HG03196 (cell line): Measurements from ENCODE around the gene IER5L.
"Not testable (repeated sequence)": the region's sequence is repeated elsewhere in the genome, so short reads cannot be mapped to it uniquely, and the experiment has no call there.

Source experiments
- ATAC-seq: cut with Tn5 transposase; IDR thresholded peaks from one replicate; pipeline ENCODE4 v1.9.1; 2021; ENCODE audit not compliant: unreplicated experiment

The IER5L gene

DNA sequence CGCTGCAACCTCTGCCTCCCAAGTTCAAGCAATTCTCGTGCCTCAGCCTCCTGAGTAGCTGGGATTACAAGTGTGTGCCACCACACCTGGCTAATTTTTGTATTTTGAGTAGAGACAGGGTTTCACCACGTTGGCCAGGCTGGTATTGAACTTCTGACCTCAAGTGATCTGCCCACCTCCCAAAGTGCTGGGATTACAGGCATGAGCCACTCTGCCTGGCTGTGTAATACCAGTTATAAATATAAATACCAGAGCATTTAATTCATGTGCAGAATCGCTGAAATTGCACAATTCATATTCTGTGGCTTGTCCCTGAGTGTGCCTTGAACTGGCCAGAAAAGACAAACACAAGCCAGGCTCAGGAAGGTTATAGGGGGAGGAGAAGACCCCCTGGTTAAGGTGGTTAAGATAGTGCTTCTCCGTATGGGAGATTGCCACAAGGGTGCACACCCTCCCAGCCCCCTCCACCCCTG is 14.8 kb downstream of the IER5L start:
- not testable (repeated sequence) for ATAC-seq

DNA sequence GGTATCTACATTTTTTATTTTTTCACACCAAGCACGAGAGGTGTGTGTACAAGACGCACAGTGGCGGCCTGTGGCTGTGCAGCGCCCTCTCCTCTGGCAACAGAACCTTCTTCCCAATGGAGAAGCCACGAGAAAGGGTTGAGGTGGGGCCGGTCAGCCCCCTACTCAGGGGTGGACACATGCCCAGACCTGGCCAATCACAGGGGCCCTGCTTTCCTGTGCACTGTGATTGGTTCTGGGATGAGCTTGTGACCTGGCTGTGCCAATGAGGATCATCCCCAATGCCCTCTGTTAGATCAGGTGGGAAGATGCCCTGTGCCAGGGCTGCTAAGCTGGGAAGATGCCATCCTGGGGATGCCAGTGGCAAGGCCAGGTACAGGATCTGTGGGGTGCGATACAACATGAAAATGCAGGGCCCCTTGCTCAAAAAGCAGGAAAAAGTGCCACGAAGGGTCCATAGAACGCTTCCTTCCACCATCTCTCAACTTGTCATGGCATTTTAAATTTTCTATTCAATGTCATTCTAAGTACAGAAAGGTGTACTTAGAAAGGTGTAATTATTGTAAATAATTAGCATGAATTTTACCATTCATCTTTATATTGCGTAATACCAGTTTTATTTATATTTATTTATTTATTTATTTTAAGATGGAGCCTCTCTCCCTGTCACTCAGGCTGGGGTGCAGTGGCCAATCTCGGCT is 15.4 kb downstream of the IER5L start:
- ATAC-seq, result no peak

DNA sequence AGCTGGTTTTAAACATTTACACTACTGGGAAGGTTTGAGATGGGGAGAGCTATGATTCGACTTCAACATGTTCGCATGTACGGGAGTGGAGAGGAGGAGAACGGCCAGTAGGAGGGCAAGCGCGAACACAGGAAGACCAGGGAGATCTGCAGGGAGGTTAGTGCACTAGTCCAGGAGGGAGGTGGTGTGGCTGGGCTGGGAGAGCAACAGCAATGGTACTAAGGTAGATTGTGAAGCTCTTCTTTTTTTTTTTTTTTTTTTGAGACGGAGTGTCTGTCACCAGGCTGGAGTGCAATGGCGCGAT is 16.6 kb downstream of the IER5L start:
- ATAC-seq, result no peak

DNA sequence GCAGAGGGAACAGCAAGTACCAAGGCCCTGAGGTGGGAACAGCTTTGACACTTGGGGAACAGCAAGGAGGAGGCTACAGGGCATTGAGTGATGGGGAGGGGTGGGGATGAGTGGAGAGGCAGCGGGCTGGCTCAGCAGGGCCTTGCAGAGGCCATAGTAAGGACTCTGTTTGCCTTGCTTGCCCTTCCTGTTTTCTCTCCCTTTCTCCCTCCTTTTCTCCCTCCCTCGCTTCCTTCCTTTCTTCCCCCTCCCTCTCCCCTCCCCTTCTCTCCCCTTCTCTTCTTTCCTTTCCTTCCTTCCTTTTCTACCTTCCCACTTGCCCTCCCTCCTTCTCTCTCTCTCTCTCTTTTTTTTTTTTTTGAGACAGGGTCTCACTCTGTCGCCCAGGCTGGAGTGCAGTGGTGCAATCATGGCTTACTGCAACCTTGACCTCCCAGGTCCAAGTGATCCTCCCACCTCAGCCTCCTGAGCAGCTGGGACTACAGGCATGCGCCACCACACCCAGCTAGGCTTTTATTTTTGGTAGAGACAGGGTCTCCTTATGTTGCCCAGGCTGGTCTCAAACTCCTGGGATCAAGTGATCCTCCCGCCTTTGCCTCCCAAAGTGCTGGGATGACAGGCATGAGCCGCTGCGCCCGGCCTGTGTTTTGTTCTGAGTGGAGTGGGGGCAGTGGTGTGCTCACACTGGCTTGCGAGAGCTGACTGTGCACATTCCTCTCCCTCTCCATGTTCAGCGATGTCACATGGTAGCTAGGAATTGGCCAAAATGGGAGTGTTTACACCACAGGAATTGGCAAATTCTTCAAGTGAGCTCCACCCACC is 17.1 kb downstream of the IER5L start:
- ATAC-seq, result no peak

DNA sequence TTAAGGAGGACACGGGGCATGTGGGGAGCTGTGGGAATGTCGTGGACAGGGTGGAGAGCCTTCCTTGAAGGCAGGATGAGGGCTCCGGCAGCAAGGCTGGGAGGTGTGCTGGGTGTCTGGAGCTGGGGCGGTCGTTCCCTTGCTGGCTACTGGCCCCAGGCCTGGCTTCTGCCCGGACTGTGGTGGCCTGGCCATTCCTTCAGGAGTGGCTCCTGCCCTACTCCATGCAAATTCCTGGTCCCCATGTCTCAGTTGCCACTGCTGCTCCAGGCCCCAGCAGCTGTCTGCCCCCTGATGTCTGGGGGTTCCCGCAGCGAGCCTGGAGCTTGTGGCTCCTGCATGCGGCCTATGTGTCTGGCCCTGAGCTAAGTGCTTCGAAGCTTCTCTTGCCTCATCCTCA is 21.9 kb downstream of the IER5L start:
- ATAC-seq, result no peak

DNA sequence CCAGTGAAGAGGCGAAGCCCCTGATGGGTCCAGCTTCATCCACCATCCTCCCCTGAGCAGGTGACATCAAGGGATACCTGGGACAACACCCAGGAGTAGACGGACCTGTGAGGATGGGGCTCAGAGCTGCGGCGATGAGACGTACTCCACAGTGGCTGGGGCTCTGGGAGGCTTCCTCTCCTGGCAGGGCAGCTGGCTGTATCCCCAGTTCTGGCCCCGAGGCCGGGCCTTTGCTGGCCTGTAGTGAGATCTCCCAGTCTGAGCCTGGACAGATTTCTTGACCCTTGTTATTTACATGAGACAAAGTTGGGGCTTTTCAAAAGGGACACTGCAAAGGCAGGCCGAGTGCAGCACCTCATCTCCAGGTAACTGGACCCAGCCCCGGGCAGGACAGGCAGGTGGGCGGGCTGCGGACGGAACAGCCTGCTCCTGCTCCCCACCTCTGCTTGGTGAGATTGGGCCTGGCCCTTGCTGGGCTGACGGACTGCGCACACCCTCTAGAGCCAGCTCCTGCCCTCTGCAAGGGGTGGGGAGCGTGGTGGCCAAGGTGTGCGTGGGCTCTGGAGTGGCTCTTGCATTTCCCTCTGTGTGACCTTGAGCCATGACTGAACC is 23.1 kb downstream of the IER5L start:
- ATAC-seq, result no peak

DNA sequence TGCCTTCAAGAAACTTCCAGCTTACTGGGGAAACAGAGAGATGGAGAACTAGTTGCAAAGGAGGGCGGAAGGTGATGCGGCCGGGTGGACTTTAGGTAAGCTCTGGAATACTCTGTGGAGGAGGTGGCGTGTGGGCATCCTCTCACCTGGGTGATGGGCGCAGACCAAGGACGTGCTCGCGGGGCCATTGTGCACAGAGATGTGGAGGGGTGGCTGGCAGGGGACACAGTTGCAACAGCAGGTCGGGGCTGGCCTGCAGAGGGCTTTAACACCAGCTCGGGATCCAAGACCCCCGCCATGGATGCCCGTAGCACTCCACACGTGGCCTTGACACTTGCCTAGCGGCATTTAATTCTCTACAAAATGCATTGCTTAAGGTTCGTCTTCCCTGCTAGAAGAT is 26.6 kb downstream of the IER5L start:
- no peak for ATAC-seq

DNA sequence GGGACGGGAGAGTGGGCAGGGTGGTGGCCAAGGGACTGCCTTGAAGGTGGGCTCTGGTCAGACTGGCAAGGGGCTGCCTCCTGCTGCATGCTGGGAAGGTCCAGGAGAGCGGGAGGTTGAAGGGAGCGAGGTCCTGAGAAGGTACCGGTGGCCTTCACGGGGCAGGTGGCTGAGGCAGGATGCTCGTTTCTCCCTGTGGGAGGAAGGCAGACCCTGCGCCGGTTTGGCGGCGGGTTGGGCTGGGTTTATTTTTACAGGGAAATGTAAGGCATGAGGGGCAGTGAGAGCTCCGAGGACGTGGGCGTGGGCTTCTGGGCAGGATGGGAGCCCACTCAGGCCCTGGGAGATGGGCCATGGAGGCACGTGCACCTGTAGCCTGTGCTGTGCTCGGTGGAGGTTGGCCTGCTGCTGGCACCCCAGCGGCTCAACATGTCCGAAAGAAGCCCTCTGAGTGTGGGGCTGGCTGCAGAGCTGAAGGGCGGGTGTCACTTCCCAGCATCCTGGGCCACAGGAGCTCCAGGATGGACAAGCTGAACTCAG is 27.3 kb downstream of the IER5L start:
- no peak for ATAC-seq

DNA sequence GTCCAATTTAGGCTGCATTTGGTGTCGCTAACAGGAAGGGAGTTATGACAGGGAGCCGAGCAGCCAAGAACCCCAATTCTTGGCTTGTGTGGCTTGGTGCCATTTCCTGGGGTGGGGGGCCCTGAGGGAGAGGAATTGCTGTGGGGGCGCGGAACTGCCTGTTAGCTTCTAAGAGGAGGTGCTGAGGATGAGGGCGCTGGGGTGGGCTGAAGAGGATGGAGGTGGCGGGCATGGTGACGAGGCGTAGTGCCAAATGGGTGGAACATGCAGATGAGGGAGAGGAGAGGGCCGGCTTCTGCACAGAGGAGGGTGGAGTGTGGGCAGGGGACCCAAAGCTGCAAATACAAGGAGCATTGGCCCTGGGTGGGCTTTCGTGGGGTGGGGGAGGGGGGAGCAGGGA is 27.9 kb downstream of the IER5L start:
- no peak for ATAC-seq

DNA sequence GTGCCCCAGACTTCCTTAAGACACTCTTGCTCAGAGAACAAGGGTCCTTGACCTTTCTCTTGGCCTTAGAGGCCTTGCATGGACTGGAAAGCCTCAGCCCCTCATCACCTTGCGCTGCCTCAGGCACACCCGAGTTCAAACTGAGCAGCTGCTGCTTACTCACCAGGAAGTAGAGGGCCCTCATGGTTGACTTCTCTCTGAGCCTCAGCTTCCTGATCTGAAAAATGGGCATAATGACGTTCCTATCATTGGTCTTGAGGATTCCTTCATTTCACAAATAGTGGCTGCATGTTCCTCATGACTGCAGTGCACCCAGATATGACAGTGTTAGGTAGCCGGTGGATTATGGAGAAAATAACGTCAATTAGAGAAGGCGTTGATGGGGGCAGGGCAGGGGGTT is 28.6 kb downstream of the IER5L start:
- no peak for ATAC-seq

DNA sequence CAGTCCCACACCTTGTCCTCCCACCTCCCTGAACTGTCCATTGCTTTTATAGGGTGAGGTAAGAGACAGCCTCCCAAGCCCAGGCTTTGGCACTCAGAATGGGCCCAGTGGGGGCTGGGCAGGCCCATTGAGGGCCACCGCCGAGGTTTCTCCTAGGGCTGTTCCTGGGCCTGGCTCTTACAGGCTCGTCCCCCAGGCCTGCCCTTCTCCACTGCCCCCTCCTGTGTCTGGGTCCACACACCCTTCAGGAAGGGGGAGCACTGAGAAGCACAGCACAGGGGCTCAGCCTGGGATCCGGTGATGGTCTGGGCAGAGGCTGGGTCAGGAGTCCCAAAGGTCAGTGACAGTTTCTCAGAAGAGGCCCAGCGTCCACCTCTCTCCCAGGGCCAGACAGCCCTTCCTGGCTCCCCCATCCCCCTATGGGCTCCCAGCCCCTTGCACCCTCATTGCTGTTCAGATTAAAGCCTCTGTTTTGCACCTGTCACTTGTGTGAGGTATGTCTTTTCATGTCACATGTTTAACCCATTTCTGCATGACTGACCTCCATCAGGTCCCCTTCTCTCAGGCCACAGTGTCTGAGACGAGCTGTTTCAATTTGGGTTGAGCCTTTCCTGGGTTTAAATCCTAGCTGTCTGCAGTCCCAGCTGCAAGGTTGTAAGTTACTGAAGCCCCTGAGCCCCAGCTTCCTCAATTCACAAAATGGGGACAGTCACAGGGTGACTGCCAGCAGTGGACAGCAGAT is 29.4 kb downstream of the IER5L start:
- no peak for ATAC-seq

DNA sequence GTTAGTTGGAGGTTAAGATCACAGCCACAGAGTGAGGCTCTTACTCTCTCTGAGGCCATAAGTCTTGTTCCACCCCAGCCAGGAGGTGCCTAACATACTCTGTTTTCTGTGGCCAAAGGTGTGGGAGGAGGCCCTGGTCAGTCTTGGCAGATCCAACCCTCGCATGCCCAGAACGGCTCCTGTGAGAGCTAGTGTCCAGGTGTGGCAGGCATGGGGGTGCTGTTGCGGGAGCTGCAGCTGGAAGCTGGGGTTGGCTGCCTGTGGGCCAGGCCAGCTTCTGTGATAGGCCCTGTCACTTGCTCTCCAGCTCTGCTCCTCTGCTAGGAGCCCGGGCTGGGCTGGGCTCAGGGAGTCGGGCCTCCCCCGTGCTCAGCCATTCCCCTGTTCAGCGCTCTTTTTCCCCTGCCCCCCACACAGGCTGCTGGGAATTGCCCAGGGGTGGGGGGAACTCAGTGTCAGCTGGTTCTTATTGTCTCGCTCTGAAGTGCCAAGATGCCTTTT is 31.6 kb downstream of the IER5L start:
- ATAC-seq, result no peak

DNA sequence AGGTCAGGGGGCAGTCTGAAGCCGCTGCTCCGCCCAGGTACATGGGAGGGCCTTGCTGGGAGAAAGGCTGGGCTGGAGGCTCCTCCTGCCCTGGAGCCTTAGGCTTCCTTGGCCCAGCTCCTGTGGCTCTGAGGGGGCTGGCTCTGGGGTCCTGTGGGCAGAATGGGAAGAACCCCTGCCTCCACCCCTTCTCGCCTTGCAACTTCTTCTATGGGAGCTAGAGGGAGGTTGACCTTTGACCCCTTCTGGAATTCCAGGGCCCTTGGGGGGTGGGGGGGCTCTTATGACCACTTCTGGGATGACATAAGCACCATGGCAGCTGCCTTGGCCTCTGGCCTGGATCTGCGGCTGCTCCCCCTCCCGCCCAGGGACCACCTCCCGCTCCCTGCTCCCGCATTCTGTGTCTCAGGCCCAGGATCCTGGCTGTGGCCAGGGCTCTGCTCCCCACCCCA is 32.2 kb downstream of the IER5L start:
- no peak for ATAC-seq

DNA sequence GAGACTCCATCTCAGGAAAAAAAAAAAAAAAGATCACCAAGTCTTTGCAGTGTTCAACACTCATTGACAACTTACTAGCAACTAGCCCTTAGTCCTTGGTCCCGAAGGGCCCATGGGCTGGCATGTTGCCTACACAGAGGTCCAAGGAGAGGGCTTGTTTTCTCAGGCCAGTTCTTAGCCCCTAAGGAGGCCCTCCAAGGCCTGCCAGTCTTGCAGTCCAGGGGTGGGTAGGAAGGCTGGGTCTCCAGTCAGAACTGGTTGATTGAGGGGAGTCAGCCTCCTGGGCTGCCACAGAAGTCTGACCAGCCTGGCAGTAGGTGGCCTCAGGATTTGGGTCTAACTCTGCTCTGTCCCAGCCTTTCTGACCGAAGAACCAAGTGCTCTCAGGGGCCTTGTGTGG is 32.7 kb downstream of the IER5L start:
- no peak for ATAC-seq

DNA sequence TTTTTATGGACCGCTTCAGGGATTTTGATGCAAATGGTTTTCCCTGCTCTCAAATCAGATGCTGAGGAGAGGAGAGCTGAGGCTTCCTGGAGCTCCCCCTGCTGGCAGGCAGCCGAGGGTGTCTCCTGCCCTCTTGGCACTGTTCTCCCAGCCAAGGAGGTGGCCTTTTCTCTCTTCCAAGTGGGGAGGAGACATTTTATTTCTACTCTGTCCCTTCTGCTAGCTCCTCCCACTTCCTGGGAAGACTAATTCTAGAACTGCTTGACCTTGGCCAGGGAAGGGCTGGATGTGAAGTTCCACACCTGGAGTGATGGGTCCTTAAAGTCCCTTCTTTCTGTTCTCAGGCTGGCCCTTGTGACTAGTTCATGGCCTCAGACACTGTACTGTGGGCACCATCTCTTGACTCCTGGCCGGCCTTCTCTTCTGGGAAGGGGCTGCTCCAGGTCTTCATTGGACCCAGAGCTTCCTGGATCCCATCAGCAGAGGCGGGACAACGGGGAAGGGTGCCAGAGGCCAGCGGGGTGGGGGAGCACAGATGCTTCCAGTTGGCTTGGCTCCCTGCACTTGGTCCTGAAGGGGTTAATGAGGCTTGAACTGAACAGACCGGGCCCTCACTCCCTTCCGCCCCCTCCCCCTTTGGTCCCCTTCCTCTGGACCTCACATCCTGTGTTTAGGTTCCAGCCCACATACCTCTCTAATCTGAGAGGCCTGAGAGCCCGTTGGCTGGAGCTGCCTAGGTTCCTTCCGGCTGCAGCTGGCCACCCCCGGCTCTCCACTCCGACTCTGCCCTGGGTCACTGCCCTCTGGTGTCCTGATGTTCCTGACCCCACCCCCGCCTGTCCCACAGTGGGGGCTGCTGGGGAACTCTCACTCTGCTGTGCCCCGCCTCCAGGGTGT is 34.8 kb downstream of the IER5L start:
- ATAC-seq, result no peak

DNA sequence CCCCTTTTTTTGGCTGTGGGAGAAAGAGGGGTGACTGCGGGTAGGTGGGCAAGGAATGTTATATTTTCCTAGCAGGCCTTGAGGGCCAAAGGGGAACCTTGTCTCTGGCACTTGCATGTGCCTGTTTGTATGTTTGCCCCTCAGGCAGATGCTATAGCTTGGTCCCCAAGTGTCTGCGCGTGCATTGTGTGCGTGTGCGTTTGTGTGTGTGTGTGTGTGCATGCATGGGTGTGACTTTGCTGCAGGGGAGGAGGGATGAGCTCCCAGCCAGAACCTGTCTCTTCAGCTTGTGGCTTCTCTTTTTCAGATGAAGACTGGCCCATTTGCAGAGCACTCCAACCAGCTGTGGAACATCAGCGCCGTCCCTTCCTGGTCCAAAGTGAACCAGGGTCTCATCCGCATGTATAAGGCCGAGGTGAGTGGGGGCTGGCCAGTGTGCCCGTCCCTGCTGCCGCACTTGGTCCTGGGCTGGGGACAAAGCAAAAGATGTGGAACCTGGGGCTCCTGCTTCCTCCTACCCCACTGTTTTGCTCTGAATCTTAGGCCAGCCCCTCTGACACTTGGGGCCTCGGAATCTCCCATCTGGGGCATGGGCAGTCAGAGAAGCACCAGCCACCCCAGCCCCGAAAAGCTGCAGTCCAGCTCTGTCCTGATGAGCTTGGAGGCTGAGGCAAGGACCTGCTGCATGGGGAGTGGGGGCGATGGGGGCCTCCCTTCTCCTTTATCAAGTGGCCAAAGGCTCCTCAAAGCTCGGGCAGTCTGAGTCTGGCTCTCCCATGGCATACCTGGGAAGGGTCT is 35.7 kb downstream of the IER5L start:
- no peak for ATAC-seq

DNA sequence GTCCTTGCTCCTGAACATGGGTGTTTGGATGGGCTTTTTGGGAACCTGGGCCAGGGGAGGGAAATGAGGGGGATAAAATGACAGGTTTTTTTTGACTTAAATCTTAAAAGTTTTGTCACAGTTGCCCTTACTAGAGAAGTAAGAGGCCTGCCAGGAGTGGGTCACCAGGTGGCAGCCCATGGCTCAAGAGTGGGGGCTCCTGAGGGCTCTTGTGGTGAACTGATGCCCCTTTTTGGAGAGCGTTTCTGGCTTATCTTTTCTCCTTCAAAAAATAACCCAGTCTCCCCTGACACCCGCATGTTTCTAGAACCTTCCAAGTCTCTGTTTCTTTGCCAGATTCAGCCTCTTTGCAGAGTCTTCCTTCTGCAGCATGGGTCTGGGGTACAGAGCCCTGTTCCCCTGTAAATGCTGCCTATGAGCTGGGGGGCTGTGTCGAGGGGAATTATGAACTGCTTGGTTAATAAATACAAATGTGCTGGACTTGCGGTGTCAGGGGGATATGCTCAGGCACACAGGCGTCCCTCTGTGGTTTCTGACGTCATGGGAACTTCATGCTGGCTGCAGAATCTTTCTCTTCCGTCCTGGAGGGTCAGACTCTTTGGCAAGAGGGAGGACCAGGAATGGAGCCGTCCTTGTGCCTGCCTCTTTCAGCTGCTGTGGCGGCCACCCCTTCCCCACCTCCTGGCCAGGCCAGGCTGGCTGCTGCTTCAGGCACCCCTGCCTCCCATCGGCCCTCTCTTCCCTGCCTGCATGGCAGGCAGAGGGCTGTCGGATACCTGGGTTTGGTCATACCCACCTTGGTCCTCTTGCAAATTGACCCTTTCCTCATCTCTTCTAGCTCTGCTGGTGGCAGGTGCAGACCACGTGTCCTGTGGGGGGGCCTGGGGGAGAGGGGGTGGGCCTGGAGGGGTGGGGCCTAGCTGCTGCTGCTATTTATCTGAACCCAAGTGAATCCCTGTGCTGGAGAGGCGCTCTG is 36.7 kb downstream of the IER5L start:
- ATAC-seq, result peak; percentile 25
